Measurements from ENCODE around the gene CDCP1. TPM values are rescaled to one million over a fixed set of nuclear protein-coding genes. Genes with fewer than 3 reads are reported as not detected.

The CDCP1 gene
- total RNA-seq, 1 donor from 2014 or later: 0.71 TPM

DNA sequence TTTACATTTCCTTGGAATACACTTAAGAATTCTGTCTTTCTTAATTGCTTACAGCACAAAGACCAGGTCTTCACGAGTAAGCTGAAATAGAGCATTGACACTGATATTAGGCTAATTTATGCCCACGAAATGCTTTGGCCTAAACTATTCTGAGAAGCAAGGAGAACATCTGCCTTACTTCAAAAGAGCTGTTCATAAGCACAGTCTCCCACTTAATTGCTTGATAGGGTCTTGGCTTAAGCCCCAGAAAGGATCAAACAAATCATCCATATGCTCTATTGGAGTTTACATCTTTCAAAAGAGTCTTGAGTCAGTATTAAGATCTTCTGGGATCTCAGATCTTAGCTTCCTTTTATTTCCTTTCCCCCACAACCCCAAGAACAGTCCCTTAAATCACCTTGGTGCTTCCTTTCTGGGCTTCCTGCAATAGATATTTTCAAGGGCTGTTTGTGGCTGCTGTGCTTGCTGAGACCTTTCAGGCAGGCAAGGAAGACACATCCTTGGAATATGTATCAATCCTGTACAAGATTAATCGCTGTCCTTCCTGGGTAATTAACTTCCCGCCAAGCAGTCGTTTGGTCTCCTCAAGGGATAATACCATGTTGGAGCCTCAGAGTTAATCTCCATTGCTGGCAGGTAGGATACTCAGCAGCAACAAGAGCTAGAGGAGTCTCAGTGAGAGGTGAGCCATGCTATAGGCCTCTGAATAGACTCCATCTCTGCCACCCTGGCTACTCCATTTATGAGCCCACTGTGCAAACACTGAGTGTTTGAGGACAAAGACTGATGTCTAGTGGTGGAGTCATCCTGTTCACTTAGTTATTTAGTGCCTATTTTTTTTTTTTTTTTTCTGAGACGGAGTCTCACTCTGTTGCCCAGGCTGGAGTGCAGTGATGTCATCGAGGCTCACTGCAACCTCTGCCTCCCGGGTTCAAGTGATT is 42.8 kb upstream of the CDCP1 start:
- TF ChIP-seq, protein P1, sequence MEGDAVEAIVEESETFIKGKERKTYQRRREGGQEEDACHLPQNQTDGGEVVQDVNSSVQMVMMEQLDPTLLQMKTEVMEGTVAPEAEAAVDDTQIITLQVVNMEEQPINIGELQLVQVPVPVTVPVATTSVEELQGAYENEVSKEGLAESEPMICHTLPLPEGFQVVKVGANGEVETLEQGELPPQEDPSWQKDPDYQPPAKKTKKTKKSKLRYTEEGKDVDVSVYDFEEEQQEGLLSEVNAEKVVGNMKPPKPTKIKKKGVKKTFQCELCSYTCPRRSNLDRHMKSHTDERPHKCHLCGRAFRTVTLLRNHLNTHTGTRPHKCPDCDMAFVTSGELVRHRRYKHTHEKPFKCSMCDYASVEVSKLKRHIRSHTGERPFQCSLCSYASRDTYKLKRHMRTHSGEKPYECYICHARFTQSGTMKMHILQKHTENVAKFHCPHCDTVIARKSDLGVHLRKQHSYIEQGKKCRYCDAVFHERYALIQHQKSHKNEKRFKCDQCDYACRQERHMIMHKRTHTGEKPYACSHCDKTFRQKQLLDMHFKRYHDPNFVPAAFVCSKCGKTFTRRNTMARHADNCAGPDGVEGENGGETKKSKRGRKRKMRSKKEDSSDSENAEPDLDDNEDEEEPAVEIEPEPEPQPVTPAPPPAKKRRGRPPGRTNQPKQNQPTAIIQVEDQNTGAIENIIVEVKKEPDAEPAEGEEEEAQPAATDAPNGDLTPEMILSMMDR (IDR thresholded peaks at IDR 0.05; ENCODE audit: partially characterized antibody, unreplicated experiment): no peak
- H3K27me3 Mint-ChIP-seq (ENCODE audit: unreplicated experiment): peaks cover 5% of the 10 kb centered on the region
- peaks cover 2% of the 10 kb centered on the region for H3K9me3 Mint-ChIP-seq (ENCODE audit: unreplicated experiment)
- no peak overlapping the region for H3K27ac Mint-ChIP-seq (ENCODE audit: unreplicated experiment)
- H3K4me3 Mint-ChIP-seq (ENCODE audit: unreplicated experiment): no peak overlapping the region
- no peak for DNase-seq
- H3K4me1 Mint-ChIP-seq (ENCODE audit: low read depth, unreplicated experiment): no peaks in the 10 kb centered on the region
- no peaks in the 10 kb centered on the region for H3K36me3 Mint-ChIP-seq (ENCODE audit: unreplicated experiment)

DNA sequence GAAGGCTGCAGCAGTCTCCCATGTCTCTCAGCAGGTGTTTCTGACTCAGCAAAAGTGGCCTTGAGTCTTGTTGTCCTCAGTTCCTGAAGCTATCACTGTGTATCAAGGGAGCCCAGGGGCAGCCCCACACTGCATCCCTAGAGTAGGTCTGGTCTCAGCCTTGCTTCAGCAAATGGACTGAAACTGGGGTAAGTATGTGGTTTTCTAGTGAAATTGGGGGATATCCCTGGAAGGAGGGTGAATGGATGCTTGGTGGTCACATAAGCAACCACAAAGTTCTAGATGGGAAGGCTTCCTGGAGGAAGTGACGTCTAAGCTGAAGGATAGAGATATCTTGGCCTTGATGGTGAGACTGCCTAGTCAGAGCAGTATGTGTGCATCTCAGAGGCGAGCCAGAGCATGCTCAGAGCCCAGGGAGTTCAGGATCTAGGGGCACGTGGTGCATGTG is 41.5 kb upstream of the CDCP1 start:
- no peak overlapping the region for H3K4me3 Mint-ChIP-seq (ENCODE audit: unreplicated experiment)
- no peaks in the 10 kb centered on the region for H3K36me3 Mint-ChIP-seq (ENCODE audit: unreplicated experiment)
- no peak overlapping the region for H3K27ac Mint-ChIP-seq (ENCODE audit: unreplicated experiment)
- no peak for DNase-seq
- peaks cover 6% of the 10 kb centered on the region for H3K4me1 Mint-ChIP-seq (ENCODE audit: low read depth, unreplicated experiment)
- peaks cover 5% of the 10 kb centered on the region for H3K27me3 Mint-ChIP-seq (ENCODE audit: unreplicated experiment)
- TF ChIP-seq, protein P1 (IDR thresholded peaks at IDR 0.05; ENCODE audit: partially characterized antibody, unreplicated experiment): no peak
- peaks cover 2% of the 10 kb centered on the region for H3K9me3 Mint-ChIP-seq (ENCODE audit: unreplicated experiment)

DNA sequence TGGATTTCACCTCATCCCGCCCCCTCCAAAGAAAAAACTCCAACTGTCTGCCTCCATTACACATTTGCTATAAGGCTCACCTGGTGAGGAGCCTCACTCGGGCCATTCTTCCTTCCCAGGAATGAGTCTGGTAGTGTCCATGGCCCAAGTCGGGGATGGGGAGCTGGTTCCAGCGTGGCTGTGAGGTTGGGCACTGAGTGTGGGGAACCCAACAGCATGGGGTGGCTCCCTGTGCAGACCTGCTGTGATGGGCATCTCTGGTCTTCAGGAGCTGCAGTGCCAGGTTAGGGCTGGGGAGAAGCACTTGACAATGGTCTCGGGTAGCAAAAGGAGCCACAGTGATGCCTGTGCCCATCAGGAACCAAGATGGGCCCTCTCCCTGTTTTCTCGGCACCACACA is 40.7 kb upstream of the CDCP1 start:
- H3K36me3 Mint-ChIP-seq (ENCODE audit: unreplicated experiment): no peaks in the 10 kb centered on the region
- H3K27me3 Mint-ChIP-seq (ENCODE audit: unreplicated experiment): peaks cover 5% of the 10 kb centered on the region
- peaks cover 2% of the 10 kb centered on the region for H3K9me3 Mint-ChIP-seq (ENCODE audit: unreplicated experiment)
- H3K4me1 Mint-ChIP-seq (ENCODE audit: low read depth, unreplicated experiment): peaks cover 6% of the 10 kb centered on the region
- no peak overlapping the region for H3K27ac Mint-ChIP-seq (ENCODE audit: unreplicated experiment)
- TF ChIP-seq, protein P1 (IDR thresholded peaks at IDR 0.05; ENCODE audit: partially characterized antibody, unreplicated experiment): no peak
- H3K4me3 Mint-ChIP-seq (ENCODE audit: unreplicated experiment): no peak overlapping the region
- no peak for DNase-seq

DNA sequence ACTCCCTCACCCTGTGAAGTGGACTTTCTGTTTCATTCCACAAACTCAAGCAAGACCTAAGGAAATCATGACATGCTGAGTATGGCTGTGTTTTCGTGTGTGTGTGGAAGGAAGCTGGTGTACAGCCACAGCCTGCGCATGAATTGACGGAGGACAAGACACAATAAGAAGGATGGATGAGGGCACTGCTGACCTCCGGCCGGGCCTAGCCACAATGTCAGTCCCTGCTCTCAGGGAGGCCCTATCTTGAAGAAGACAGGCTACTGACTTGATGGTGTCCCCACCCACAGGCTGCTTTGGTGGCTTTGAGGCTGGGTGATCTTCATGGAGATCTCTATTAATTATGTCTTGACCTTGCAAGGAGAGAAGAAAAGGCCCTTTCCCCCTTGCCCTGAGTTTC is 39.3 kb upstream of the CDCP1 start:
- H3K4me1 Mint-ChIP-seq (ENCODE audit: low read depth, unreplicated experiment): peaks cover 6% of the 10 kb centered on the region
- no peak overlapping the region for H3K27ac Mint-ChIP-seq (ENCODE audit: unreplicated experiment)

More for the DNA sequence above, 39.3 kb upstream of the CDCP1 start:
- TF ChIP-seq, protein P1 (IDR thresholded peaks at IDR 0.05; ENCODE audit: partially characterized antibody, unreplicated experiment): no peak
- Mint-ChIP-seq H3K27me3 (ENCODE audit: unreplicated experiment) (peaks cover 5% of the 10 kb centered on the region), H3K36me3 (ENCODE audit: unreplicated experiment) (no peaks in the 10 kb centered on the region), H3K9me3 (ENCODE audit: unreplicated experiment) (peaks cover 3% of the 10 kb centered on the region), H3K4me3 (ENCODE audit: unreplicated experiment) (no peak overlapping the region)
- DNase-seq: no peak

Measured in glutamatergic neuron (in vitro differentiated cells).